Measurements from ENCODE around the gene DDX5. TPM values are rescaled to one million over a fixed set of nuclear protein-coding genes. Genes with fewer than 3 reads are reported as not detected.

DDX5 gene
- total and polyA plus RNA-seq, 2 of the 4 experiments (the other 2 are of a cell fraction) = 253 to 781 TPM

DNA sequence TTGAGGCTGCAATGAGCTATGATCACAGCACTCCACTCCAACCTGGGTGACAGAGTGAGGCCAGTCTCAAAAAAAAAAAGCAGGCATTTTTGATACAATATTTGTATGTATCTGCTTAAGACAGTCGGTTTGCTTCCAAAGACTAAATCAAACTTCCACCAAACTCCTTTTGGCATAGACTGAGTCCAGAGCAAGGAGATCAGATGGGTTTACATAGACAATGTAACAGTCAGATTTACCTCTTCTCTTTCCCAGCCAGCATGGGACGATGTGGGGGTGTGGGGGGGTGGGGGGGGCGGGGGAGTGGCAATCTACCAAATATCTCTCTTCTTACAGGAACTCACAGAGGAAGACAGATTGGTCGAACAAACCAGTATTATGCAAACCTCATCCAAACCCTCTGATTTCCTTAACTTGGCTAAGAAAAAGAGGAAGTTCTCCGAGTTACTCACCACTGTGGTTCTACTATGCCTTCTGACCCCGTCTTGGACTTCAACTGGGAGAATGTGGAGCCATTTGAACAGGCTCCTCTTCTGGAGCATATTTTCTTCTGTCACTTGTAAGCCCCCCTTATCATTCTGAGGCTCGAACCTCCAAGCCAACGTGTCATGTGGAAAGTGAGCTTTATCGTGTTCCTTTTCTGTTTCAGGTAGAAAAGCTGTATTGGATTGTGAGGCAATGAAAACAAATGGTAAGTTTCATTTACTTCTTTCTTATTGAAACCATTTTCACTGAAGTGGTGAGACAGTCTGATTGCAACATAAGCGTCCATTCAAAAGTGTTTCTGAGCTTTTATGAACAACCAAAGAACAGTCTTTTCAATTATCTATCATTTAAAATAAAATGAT lies 57.2 kb downstream of the DDX5 start, which contains the start of gene MILR1:
Gene MILR1 (plus strand): TSS at position 451 of the 848 bp plus-strand sequence. CDS start 54 bp downstream, at position 505.
- Histone ChIP-seq H3K4ac (ENCODE audit: low read depth, low read length) (no peak within 1 kb of the TSS), H3K9me1 (ENCODE audit: insufficient read depth, low read length) (no peaks in the 10 kb centered on the region), H4K20me1 (ENCODE audit: insufficient read depth, low read length) (no peaks in the 10 kb centered on the region), H3K14ac (replicated peaks; ENCODE audit: low read depth, low read length) (no peak within 1 kb of the TSS; the same call in 1 of the 2 replicates), H3K27me3 (ENCODE audit: control insufficient read depth, insufficient read depth, low read length) (peaks cover 7% of the 10 kb centered on the region), H3K9ac (ENCODE audit: low read depth, low read length) (no peak within 1 kb of the TSS), H2AK5ac (ENCODE audit: low read depth, low read length) (no peak within 1 kb of the TSS), H3K18ac (ENCODE audit: low read depth, low read length) (no peak within 1 kb of the TSS), H2BK20ac (ENCODE audit: low read depth, low read length) (no peak within 1 kb of the TSS), H2BK5ac (ENCODE audit: low read depth, low read length, poor library complexity, severe bottlenecking) (no peak within 1 kb of the TSS), H4K8ac (ENCODE audit: low read depth in 2 of 2, low read length in 2 of 2) (peak within 1 kb of the TSS in 1 of 2 experiments; percentile 57; a peak in 1 of 4 replicates), H3K23ac (ENCODE audit: low read depth, low read length) (0 out of 2 replicates have a peak within 1 kb of the TSS, but pooled peaks have one; percentile 54), H3K36me3 (ENCODE audit: control insufficient read depth, insufficient read depth, low read length) (no peaks in the 10 kb centered on the region), H3K4me2 (ENCODE audit: low read depth, low read length) (peak within 1 kb of the TSS; percentile 14; the same call in 1 of the 2 replicates), H3K27ac (ENCODE audit: insufficient read depth, low read length) (no peak within 1 kb of the TSS), H2BK15ac (ENCODE audit: low read depth, low read length) (no peak within 1 kb of the TSS), H4K5ac (ENCODE audit: low read depth, low read length) (0 out of 2 replicates have a peak within 1 kb of the TSS, but pooled peaks have one; percentile 2), H2AFZ (replicated peaks; ENCODE audit: low read length, poor library complexity) (peak within 1 kb of the TSS; percentile 58), H3K4me3 (ENCODE audit: insufficient read depth, low read depth, low read length) (no peak within 1 kb of the TSS), H3K4me1 (ENCODE audit: control insufficient read depth, insufficient read depth, low read length) (peaks cover 2% of the 10 kb centered on the region; the same call in 1 of the 2 replicates), H2AK9ac (replicated peaks; ENCODE audit: low read depth, low read length, poor library complexity) (peak within 1 kb of the TSS; percentile 42), H3K56ac (ENCODE audit: extremely low read depth, insufficient read depth, low read length) (no peak within 1 kb of the TSS), H2BK120ac (ENCODE audit: low read depth, low read length) (no peak within 1 kb of the TSS), H3K9me3 (ENCODE audit: control insufficient read depth, insufficient read depth, low read length) (no peaks in the 10 kb centered on the region), H3K79me1 (ENCODE audit: low read depth in 1 of 2, low read length in 2 of 2) (no peaks in the 10 kb centered on the region), H4K91ac (ENCODE audit: insufficient read depth, low read depth, low read length) (no peak within 1 kb of the TSS)
- no TSS peak for BruUV-seq (replicated peaks)
- no CpG with 5 or more reads among the region's 10 CpGs for WGBS, 2 experiments (ENCODE audit: extremely low coverage in 2 of 2, insufficient read length in 1 of 2)
- peak; percentile 65 for DNase-seq
- intact Hi-C loops (cut with micrococcal nuclease) (no loop called here), dilution Hi-C loops (cut with HindIII; ENCODE audit: low sequenced_read_pairs, unreplicated experiment) (no loop called here), in situ Hi-C loops (cut with MboI; ENCODE audit: low sequenced_read_pairs) (no loop called here)
- TF ChIP-seq CEBPB (IDR thresholded peaks at IDR 0.05; ENCODE audit: low read depth, low read length) (peak; percentile 57), MAZ (IDR thresholded peaks at IDR 0.05; ENCODE audit: borderline replicate concordance, low read depth, low read length) (no peak)
- CTCF ChIA-PET = interaction anchor here (0.7 kb wide), 1 partner anchor 30 kb away, joined by 5 read pairs; no protein-coding TSS in a partner anchor
- ATAC-seq (ENCODE audit: low read depth) = peak; percentile 71
- POLR2A ChIA-PET (ENCODE audit: unreplicated experiment) = no interaction called here

Small RNAs within 50 kb of the gene (microRNA-seq; reads per million reads assigned to microRNA genes)
- gene ATP5MFP4 (ENCODE audit: insufficient read depth, insufficient read length) = not detected
- gene MIR3064 (ENCODE audit: unreplicated experiment) = 4.0 reads per million, percentile 6 among the genes with 10 or more reads in this experiment
- not detected for gene MIR5047 (ENCODE audit: unreplicated experiment)

Small RNAs within 50 kb of the gene (small RNA-seq; reads per million reads assigned to genes)
- 0 reads per million in 5 experiments for gene ATP5MFP4

Other genes starting within 250 kb of the DDX5 start
- 21.9 and 24.4 TPM in 2 replicates for gene TEX2, start 243.0 kb downstream of the DDX5 start, total RNA-seq (2012; rRNA removed)
- gene TEX2, start 243.0 kb downstream of the DDX5 start, polyA plus RNA-seq (2012; rRNA removed) = 17.1 and 18.2 TPM in 2 replicates
- gene PECAM1, start 115.4 kb downstream of the DDX5 start, total RNA-seq (2012; rRNA removed) = not detected in 2 replicates
- not detected in 2 replicates for gene PECAM1, start 115.4 kb downstream of the DDX5 start, polyA plus RNA-seq (2012; rRNA removed)
- 0.36 and 0.56 TPM in 2 replicates for gene MILR1, start 57.2 kb downstream of the DDX5 start, total RNA-seq (2012; rRNA removed)
- 0.23 and 0.44 TPM in 2 replicates for gene MILR1, start 57.2 kb downstream of the DDX5 start, polyA plus RNA-seq (2012; rRNA removed)
- 7.0 and 9.2 TPM in 2 replicates for gene POLG2, start 9.2 kb downstream of the DDX5 start, total RNA-seq (2012; rRNA removed)
- 6.6 and 7.7 TPM in 2 replicates for gene POLG2, start 9.2 kb downstream of the DDX5 start, polyA plus RNA-seq (2012; rRNA removed)
- 6.1 and 13.3 TPM in 2 replicates for gene CEP95, start 688 bp upstream of the DDX5 start, total RNA-seq (2012; rRNA removed)
- 12.4 and 13.6 TPM in 2 replicates for gene CEP95, start 688 bp upstream of the DDX5 start, polyA plus RNA-seq (2012; rRNA removed)
- 736 and 774 TPM in 2 replicates for gene SMURF2, start 156.0 kb upstream of the DDX5 start, total RNA-seq (2012; rRNA removed)
- gene SMURF2, start 156.0 kb upstream of the DDX5 start, polyA plus RNA-seq (2012; rRNA removed) = 119 and 131 TPM in 2 replicates

Measured in IMR-90 (cell line).